ENCODE data around the gene GUCA1A.
A peak's percentile ranks its signal among the peaks of the same experiment; 100 is the strongest.
"Not testable (repeated sequence)": the region's sequence is repeated elsewhere in the genome, so short reads cannot be mapped to it uniquely, and the experiment has no call there.

The GUCA1A gene

GRCh38 chr6:42182101-42182500 lies 8.9 kb downstream of the GUCA1A start:
- Histone ChIP-seq H3K9ac (ENCODE audit: low read depth, low read length) (no peak overlapping the region), H3K9me3 (ENCODE audit: control insufficient read depth, insufficient read depth, low read length) (no peaks in the 10 kb centered on the region), H3K27me3 (ENCODE audit: control insufficient read depth, insufficient read depth, low read length) (no peaks in the 10 kb centered on the region), H3K4me1 (ENCODE audit: control insufficient read depth, insufficient read depth, low read length) (peaks cover 10% of the 10 kb centered on the region), H3K4me3 (ENCODE audit: low read depth, low read length) (no peak overlapping the region), H3K36me3 (ENCODE audit: control insufficient read depth, insufficient read depth, low read length) (no peaks in the 10 kb centered on the region)

- no peaks in the 10 kb centered on the region for H3K36me3 ChIP-seq (ENCODE audit: control insufficient read depth, insufficient read depth, low read length)
- H3K9ac ChIP-seq (ENCODE audit: low read depth, low read length), result peak overlapping the region; percentile 26
- H3K9me3 ChIP-seq (ENCODE audit: control insufficient read depth, insufficient read depth, low read length), result no peaks in the 10 kb centered on the region
- no peak overlapping the region for H3K4me3 ChIP-seq (ENCODE audit: low read depth, low read length)
- H3K27me3 ChIP-seq (ENCODE audit: control insufficient read depth, insufficient read depth, low read length), result no peaks in the 10 kb centered on the region
- peaks cover 3% of the 10 kb centered on the region for H3K4me1 ChIP-seq (ENCODE audit: control insufficient read depth, insufficient read depth, low read length)
Observed at GRCh38 chr6:42184475-42184874, 11.3 kb downstream of the GUCA1A start.

- H3K36me3 ChIP-seq (ENCODE audit: control insufficient read depth, insufficient read depth, low read length), result no peaks in the 10 kb centered on the region
- no peaks in the 10 kb centered on the region for H3K27me3 ChIP-seq (ENCODE audit: control insufficient read depth, insufficient read depth, low read length)
- no peaks in the 10 kb centered on the region for H3K9me3 ChIP-seq (ENCODE audit: control insufficient read depth, insufficient read depth, low read length)
- no peak overlapping the region for H3K4me3 ChIP-seq (ENCODE audit: low read depth, low read length)
- no peak overlapping the region for H3K9ac ChIP-seq (ENCODE audit: low read depth, low read length)
- peaks cover 3% of the 10 kb centered on the region for H3K4me1 ChIP-seq (ENCODE audit: control insufficient read depth, insufficient read depth, low read length)
Observed at GRCh38 chr6:42185597-42185996, 12.4 kb downstream of the GUCA1A start.

GRCh38 chr6:42188406-42188805 lies 15.2 kb downstream of the GUCA1A start:
- H3K36me3 ChIP-seq (ENCODE audit: control insufficient read depth, insufficient read depth, low read length), result no peaks in the 10 kb centered on the region
- H3K4me1 ChIP-seq (ENCODE audit: control insufficient read depth, insufficient read depth, low read length), result peaks cover 3% of the 10 kb centered on the region
- no peaks in the 10 kb centered on the region for H3K9me3 ChIP-seq (ENCODE audit: control insufficient read depth, insufficient read depth, low read length)
- H3K4me3 ChIP-seq (ENCODE audit: low read depth, low read length), result no peak overlapping the region
- H3K27me3 ChIP-seq (ENCODE audit: control insufficient read depth, insufficient read depth, low read length), result no peaks in the 10 kb centered on the region
- no peak overlapping the region for H3K9ac ChIP-seq (ENCODE audit: low read depth, low read length)

- H3K4me1 ChIP-seq (ENCODE audit: control insufficient read depth, insufficient read depth, low read length), result peaks cover 7% of the 10 kb centered on the region
Observed at GRCh38 chr6:42190554-42191183, 17.5 kb downstream of the GUCA1A start.

GRCh38 chr6:42192385-42192784 lies 19.2 kb downstream of the GUCA1A start:
- not testable (repeated sequence) for H3K9ac ChIP-seq (ENCODE audit: low read depth, low read length); H3K4me3 ChIP-seq (ENCODE audit: low read depth, low read length); H3K9me3 ChIP-seq (ENCODE audit: control insufficient read depth, insufficient read depth, low read length); H3K4me1 ChIP-seq (ENCODE audit: control insufficient read depth, insufficient read depth, low read length); H3K27me3 ChIP-seq (ENCODE audit: control insufficient read depth, insufficient read depth, low read length); H3K36me3 ChIP-seq (ENCODE audit: control insufficient read depth, insufficient read depth, low read length)

More at GRCh38 chr6:42190554-42191183, 17.5 kb downstream of the GUCA1A start:
- H3K9me3 ChIP-seq (ENCODE audit: control insufficient read depth, insufficient read depth, low read length), result no peaks in the 10 kb centered on the region
- H3K36me3 ChIP-seq (ENCODE audit: control insufficient read depth, insufficient read depth, low read length), result no peaks in the 10 kb centered on the region
- no peak overlapping the region for H3K9ac ChIP-seq (ENCODE audit: low read depth, low read length)
- no peak overlapping the region for H3K4me3 ChIP-seq (ENCODE audit: low read depth, low read length)
- H3K27me3 ChIP-seq (ENCODE audit: control insufficient read depth, insufficient read depth, low read length), result no peaks in the 10 kb centered on the region

- Histone ChIP-seq H3K4me3 (ENCODE audit: low read depth, low read length) (no peak overlapping the region), H3K4me1 (ENCODE audit: control insufficient read depth, insufficient read depth, low read length) (peaks cover 4% of the 10 kb centered on the region), H3K36me3 (ENCODE audit: control insufficient read depth, insufficient read depth, low read length) (no peaks in the 10 kb centered on the region), H3K9ac (ENCODE audit: low read depth, low read length) (no peak overlapping the region), H3K27me3 (ENCODE audit: control insufficient read depth, insufficient read depth, low read length) (no peaks in the 10 kb centered on the region), H3K9me3 (ENCODE audit: control insufficient read depth, insufficient read depth, low read length) (no peaks in the 10 kb centered on the region)
Observed at GRCh38 chr6:42193491-42193894, 20.3 kb downstream of the GUCA1A start.

GRCh38 chr6:42194056-42194455 lies 20.9 kb downstream of the GUCA1A start:
- Histone ChIP-seq H3K27me3 (ENCODE audit: control insufficient read depth, insufficient read depth, low read length) (no peaks in the 10 kb centered on the region), H3K9me3 (ENCODE audit: control insufficient read depth, insufficient read depth, low read length) (no peaks in the 10 kb centered on the region), H3K4me1 (ENCODE audit: control insufficient read depth, insufficient read depth, low read length) (peaks cover 4% of the 10 kb centered on the region), H3K9ac (ENCODE audit: low read depth, low read length) (no peak overlapping the region), H3K36me3 (ENCODE audit: control insufficient read depth, insufficient read depth, low read length) (no peaks in the 10 kb centered on the region), H3K4me3 (ENCODE audit: low read depth, low read length) (no peak overlapping the region)

- Histone ChIP-seq H3K27me3 (ENCODE audit: control insufficient read depth, insufficient read depth, low read length) (no peaks in the 10 kb centered on the region), H3K4me1 (ENCODE audit: control insufficient read depth, insufficient read depth, low read length) (peaks cover 4% of the 10 kb centered on the region), H3K4me3 (ENCODE audit: low read depth, low read length) (no peak overlapping the region), H3K9ac (ENCODE audit: low read depth, low read length) (no peak overlapping the region), H3K9me3 (ENCODE audit: control insufficient read depth, insufficient read depth, low read length) (no peaks in the 10 kb centered on the region), H3K36me3 (ENCODE audit: control insufficient read depth, insufficient read depth, low read length) (no peaks in the 10 kb centered on the region)
Observed at GRCh38 chr6:42195415-42195814, 22.3 kb downstream of the GUCA1A start.

- Histone ChIP-seq H3K36me3 (ENCODE audit: control insufficient read depth, insufficient read depth, low read length) (no peaks in the 10 kb centered on the region), H3K9ac (ENCODE audit: low read depth, low read length) (no peak overlapping the region), H3K4me3 (ENCODE audit: low read depth, low read length) (no peak overlapping the region), H3K4me1 (ENCODE audit: control insufficient read depth, insufficient read depth, low read length) (peaks cover 4% of the 10 kb centered on the region), H3K9me3 (ENCODE audit: control insufficient read depth, insufficient read depth, low read length) (no peaks in the 10 kb centered on the region), H3K27me3 (ENCODE audit: control insufficient read depth, insufficient read depth, low read length) (no peaks in the 10 kb centered on the region)
Observed at GRCh38 chr6:42197555-42198362, 24.6 kb downstream of the GUCA1A start.

GRCh38 chr6:42199106-42199981 lies 26.2 kb downstream of the GUCA1A start:
- no peaks in the 10 kb centered on the region for H3K4me1 ChIP-seq (ENCODE audit: control insufficient read depth, insufficient read depth, low read length)
- H3K36me3 ChIP-seq (ENCODE audit: control insufficient read depth, insufficient read depth, low read length), result no peaks in the 10 kb centered on the region
- no peaks in the 10 kb centered on the region for H3K27me3 ChIP-seq (ENCODE audit: control insufficient read depth, insufficient read depth, low read length)
- no peak overlapping the region for H3K4me3 ChIP-seq (ENCODE audit: low read depth, low read length)
- H3K9ac ChIP-seq (ENCODE audit: low read depth, low read length), result no peak overlapping the region
- H3K9me3 ChIP-seq (ENCODE audit: control insufficient read depth, insufficient read depth, low read length), result no peaks in the 10 kb centered on the region

Measured in iPS-15b (cell line).